ENCODE measurements around the gene ARHGAP11A.

ARHGAP11A gene

GRCh38 chr15:32688151-32688639 is 72.9 kb downstream of the ARHGAP11A start:
- no peak for DNase-seq
